Activated CD4-positive, alpha-beta T cell treated with anti-CD3 and anti-CD28 coated beads for 4 hours (primary cell): ENCODE results near the gene SDK1.

Source experiments
- DNase-seq, 2 donors: peaks; one replicate each; pipeline ENCODE4 v3.0.0-alpha.2; 2020

The SDK1 gene

DNA sequence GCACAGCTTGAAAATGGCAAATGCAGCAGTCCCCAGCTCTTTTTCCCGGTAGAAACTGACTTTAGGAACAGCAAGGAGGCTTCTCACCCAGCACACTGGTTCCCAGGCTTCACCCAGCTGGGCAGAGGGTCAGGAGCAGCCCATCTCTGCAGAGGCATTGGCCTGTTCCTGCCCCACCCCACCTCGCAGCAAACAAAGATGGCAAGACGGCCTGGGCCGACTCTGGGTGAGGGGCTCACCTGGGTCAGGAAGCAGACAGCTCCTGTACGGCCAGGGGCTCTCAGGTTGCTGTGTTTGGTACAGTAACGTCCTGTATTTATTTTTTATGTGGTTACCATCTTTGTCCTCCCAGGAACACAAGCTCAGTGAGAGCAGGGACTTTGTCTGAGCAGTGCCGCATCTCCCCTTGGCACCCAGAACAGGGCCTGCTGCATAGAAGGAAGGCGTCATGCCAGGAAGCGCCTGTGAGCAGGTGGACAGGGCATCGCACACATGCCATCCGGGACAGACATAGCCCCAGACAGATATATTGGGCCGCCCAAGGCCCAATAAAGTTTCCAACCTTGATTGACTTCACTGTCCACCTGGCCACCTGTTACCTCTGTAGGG lies 796.1 kb downstream of the SDK1 start:
- DNase-seq: no peak

GRCh38 chr7:4098169-4098568 lies 797.1 kb downstream of the SDK1 start:
- DNase-seq: no peak

- DNase-seq: no peak
These were observed 798.6 kb downstream of the SDK1 start for GRCh38 chr7:4099651-4100050.

GRCh38 chr7:4100148-4100547 lies 799.1 kb downstream of the SDK1 start:
- DNase-seq: no peak

DNA sequence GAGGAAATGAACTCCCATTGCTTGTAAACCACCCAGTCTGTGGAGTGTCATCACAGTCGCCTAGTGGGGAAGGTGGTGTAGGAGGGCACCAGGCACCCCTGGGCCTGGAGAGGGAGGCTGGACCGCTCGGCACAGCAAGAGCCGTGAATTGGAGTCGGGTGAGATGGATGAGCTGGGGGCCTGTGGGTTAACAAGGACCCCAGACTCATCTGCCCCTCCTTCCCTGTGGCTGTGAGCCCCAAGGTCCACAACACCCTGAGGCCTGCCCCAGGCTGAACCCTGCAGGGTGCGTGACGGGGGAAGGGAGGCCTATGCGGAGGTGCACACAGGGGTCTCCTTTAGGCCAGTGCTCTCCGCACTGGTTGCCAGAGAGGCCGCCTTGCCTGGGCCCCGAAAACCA lies 799.6 kb downstream of the SDK1 start:
- no peak for DNase-seq

DNA sequence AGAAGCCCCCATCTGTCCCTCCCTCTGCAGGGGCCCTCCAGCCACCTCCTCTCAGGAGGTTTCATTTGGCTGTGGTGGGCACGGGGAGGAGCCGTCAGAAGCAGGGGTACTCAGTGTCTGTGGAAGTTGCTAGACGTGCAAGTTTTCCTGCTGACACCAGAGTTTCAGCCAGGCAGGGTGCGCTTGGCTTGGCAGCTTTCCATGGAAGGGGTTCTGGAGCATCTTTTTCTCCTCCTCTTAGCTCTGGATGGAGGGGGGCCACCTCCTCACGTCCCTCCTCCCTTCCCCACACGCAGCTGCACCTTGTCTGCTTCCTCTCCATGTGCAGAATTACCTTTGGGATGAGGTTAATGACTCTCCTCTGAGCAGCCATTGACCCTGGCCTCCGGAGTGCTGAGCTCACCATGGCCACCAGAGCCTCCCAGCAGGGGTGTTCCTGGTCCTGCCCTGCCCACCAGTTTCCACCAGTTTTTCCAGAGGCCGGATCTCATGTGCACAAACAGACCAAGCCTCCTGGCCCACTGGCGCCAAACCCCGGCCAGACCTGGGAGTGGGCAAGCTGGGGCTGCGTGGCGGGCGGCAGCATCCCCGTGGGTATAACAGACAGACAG lies 801.3 kb downstream of the SDK1 start:
- no peak for DNase-seq

GRCh38 chr7:4103352-4104091 lies 802.5 kb downstream of the SDK1 start:
- DNase-seq: no peak

DNA sequence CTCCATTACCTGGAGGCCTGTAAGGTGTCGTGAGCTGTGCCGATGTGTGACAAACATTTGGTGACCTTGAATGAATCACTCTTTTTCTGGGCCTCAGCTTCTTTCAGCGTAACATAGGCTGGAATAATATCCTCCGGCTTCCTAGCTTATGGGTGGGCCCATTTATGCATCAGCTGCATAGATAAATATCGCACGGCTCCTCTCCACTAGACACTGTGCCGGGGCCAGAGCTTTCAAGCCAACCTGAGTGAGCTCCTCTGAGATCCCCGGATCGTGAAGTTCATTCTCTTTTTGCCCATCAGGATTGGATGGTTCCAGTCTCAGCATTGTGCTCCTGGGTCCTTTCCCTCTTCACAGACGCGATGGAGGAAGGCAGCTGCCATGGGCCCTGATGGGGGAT lies 806.8 kb downstream of the SDK1 start:
- DNase-seq: no peak

DNA sequence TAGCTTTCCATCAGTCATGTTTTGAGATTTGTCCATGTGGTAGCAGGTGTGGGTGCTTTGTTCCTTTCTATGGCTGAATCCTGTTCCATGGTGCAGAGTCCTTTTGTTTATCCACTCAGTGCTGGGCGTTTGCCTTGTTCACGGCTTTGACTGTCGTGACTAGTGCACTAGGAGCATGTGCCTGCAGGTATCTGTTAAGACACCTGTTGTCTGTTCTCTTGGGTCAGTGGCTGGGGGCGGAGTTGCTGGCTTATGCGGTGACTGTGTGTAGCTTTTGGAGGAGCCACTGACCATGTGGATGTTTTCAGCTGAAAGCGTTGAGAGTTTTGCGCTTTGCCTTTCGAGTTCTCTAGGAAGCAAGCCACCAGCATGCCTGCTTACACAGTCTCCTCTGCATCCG lies 807.9 kb downstream of the SDK1 start:
- DNase-seq: no peak

- DNase-seq: no peak
These were observed 808.5 kb downstream of the SDK1 start for GRCh38 chr7:4109481-4110110.

GRCh38 chr7:4110438-4110837 lies 809.4 kb downstream of the SDK1 start:
- DNase-seq: no peak

DNA sequence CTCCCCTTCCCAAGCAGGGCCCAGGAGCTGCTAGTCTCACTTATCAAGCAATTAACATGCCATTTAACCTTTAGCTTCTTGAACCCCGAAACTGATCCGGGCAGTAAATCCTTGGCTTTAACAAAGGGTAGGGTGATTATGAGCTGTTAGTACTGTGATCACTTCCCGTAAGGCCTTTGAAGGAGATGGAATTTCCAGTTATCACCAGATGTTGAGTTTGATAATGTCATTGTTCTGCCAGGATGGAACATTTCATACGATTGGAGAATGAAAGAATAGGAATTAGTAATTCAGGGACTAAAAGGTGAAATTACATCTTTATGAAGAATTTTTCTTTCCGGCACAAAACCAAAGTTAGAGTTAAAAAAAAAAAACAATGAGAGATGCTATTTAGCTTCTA lies 810.1 kb downstream of the SDK1 start:
- no peak for DNase-seq

GRCh38 chr7:4113271-4113670 lies 812.2 kb downstream of the SDK1 start:
- no peak for DNase-seq

GRCh38 chr7:4113976-4114375 lies 812.9 kb downstream of the SDK1 start:
- no peak for DNase-seq

GRCh38 chr7:4115442-4115841 lies 814.4 kb downstream of the SDK1 start:
- no peak for DNase-seq

GRCh38 chr7:4115941-4116610 lies 815.0 kb downstream of the SDK1 start:
- no peak for DNase-seq

GRCh38 chr7:4119848-4120247 lies 818.8 kb downstream of the SDK1 start:
- DNase-seq: no peak

GRCh38 chr7:4123346-4123745 lies 822.3 kb downstream of the SDK1 start:
- no peak for DNase-seq

- no peak for DNase-seq
These were observed 822.8 kb downstream of the SDK1 start for GRCh38 chr7:4123823-4124222.

- no peak for DNase-seq
These were observed 823.8 kb downstream of the SDK1 start for GRCh38 chr7:4124556-4125477.

- DNase-seq: no peak
These were observed 827.0 kb downstream of the SDK1 start for GRCh38 chr7:4127909-4128560.
